SKM-1 (cell line): Measurements from ENCODE around the gene CATSPERE.
"Not testable (repeated sequence)": the region's sequence is repeated elsewhere in the genome, so short reads cannot be mapped to it uniquely, and the experiment has no call there.

Experiments
- DNase-seq: peaks from one replicate; lab custom pipeline; 2025; ENCODE audit not compliant: unreplicated experiment; lab: John Stamatoyannopoulos, UW

Gene CATSPERE

GRCh38 chr1:244545511-244545910, 84.4 kb downstream of the CATSPERE start:
- DNase-seq = no peak

- DNase-seq = no peak
Observed at GRCh38 chr1:244548558-244549115, 87.6 kb downstream of the CATSPERE start.

DNA sequence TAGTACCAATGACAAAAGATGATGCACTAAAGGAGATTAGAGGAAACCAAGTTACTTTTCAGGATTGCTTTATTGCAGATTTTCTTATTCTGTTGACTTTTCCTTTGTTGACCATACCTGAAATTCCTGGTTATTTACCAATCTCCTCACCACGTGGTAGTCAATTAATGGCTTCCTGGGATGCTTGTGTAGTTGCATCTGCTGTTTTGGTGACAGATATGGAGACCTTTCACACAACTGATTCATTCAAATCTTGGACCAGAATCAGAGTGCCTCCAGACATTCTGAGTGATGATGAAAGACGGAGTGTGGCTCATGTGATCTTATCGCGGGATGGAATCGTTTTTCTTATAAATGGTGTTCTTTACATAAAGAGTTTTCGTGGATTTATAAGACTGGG, 91.3 kb downstream of the CATSPERE start:
- no peak for DNase-seq

- no peak for DNase-seq
Observed at GRCh38 chr1:244556263-244556662, 95.2 kb downstream of the CATSPERE start.

- DNase-seq = no peak
Observed at GRCh38 chr1:244557565-244557964, 96.5 kb downstream of the CATSPERE start.

DNA sequence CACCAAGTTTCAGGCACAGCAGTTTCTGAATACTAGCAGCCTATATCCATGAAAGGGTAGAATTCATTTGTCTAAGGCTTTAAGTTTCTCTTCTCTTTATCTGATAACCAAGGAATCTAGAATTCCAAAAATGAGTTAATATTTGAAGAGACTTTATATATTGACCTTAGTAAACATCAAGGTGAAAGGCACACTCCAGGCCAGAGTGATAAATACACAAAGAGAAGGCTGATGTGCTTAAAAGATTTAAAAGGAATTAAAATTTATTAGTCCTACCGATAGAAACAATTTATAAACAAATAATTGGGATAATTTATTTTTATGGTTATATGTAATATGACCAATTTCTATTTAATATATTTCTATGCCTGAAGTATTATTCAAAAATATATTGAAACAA, 98.5 kb downstream of the CATSPERE start:
- DNase-seq = no peak

DNA sequence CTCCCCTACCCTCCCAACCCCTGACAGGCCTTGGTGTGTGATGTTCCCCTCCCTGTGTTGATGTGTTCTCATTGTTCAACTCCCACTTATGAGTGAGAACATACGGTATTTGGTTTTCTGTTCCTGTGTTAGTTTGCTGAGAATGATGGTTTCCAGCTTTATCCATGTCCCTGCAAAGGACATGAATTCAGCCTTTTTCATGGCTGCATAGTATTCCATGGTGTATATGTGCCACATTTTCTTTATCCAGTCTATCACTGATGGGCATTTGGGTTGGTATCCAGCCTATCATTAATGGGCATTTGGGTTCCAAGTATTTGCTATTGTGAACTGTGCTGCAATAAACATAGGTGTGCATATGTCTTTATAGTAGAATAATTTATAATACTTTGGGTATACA, 101.8 kb downstream of the CATSPERE start:
- DNase-seq = not testable (repeated sequence)

DNA sequence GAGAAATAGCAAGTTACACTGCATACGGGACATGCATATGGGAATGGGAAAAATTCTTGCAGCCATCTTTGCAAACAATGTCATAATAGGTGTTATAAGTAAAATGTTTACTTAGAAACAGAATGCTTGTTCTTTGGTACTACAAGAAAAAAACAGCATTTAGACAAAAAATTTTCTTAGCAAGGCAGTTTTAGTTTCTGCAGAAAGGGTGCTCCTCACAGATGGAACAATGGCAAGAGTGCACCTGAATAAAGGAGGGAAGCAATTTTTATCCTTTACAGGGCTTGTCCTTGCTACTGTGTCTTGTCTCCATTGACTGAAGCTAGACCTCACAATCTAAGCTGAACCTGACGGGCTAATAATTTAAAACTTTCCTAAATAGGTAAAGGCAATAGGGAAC, 112.7 kb downstream of the CATSPERE start:
- DNase-seq = no peak

- no peak for DNase-seq
Observed at GRCh38 chr1:244576259-244576892, 115.3 kb downstream of the CATSPERE start.

DNA sequence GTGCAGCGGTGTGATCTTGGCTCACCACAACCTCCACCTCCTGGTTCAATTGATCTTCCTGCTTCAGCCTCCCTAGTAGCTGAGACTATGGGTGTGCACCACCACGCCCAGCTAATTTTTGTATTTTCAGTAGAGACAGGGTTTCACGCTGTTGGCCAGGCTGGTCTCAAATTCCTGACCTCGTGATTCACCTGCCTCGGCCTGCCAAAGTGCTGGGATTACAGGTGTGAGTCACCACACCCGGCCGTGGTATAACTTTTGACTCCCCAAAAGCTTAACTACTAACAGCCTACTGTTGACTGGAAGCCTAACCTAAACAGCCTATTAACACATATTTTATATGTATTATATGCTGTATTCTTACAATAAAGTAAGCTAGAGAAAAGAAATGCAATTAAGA, 117.1 kb downstream of the CATSPERE start:
- not testable (repeated sequence) for DNase-seq

DNA sequence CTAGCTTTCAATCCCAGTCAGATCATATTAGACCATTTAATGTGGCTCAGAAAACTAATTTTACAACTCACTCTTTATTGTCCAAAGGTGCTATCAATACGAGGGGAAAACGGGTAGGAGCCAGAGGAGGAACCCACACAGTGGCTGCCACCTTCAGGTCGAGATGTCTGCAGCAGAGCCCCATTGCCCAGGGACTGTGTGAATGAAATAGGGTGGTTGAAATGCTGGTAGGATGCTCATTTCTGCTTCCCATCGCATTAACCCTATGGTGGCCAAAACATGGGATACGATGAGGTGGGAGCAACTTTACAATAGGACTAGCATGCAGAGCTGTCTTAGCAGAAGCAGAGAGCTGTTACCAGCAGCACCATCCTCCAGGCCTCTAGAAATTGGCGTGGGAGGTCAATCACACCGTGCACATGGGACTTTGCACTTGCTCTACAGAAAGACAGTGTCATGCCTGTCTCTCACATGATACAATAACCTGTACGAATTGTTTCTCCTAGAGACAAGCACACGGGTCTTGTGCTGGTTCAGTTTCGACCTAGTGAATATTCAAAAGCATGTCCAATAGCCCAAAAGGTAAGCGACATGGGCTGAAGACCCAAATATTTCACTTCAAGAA, 122.4 kb downstream of the CATSPERE start:
- DNase-seq = no peak

GRCh38 chr1:244585867-244586266, 124.8 kb downstream of the CATSPERE start:
- DNase-seq = no peak

- no peak for DNase-seq
Observed at GRCh38 chr1:244590670-244591069, 129.6 kb downstream of the CATSPERE start.

DNA sequence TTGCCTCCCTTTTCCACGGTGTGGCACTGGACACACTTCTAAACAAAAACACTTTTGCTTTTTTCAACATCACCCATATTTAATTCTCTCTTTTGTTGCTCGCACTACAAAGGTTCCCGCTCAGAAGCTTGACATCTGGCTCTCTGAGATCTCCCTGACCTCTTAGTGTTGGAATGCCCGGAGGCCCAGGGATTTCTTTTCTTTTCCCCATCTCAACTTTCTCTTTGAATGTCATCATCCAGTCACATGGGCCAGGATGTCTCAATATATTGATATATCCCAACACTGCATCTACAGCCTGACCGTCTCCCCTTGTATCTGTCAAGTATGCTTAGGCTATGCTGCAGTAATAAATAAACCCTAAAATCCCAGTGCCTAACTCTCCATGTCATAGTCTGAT, 137.5 kb downstream of the CATSPERE start:
- DNase-seq = no peak

GRCh38 chr1:244599937-244600350, 138.9 kb downstream of the CATSPERE start:
- no peak for DNase-seq

- no peak for DNase-seq
Observed at GRCh38 chr1:244601336-244601735, 140.3 kb downstream of the CATSPERE start.

GRCh38 chr1:244603498-244603897, 142.4 kb downstream of the CATSPERE start:
- DNase-seq = peak; percentile 34

- no peak for DNase-seq
Observed at GRCh38 chr1:244605835-244606370, 144.8 kb downstream of the CATSPERE start.

DNA sequence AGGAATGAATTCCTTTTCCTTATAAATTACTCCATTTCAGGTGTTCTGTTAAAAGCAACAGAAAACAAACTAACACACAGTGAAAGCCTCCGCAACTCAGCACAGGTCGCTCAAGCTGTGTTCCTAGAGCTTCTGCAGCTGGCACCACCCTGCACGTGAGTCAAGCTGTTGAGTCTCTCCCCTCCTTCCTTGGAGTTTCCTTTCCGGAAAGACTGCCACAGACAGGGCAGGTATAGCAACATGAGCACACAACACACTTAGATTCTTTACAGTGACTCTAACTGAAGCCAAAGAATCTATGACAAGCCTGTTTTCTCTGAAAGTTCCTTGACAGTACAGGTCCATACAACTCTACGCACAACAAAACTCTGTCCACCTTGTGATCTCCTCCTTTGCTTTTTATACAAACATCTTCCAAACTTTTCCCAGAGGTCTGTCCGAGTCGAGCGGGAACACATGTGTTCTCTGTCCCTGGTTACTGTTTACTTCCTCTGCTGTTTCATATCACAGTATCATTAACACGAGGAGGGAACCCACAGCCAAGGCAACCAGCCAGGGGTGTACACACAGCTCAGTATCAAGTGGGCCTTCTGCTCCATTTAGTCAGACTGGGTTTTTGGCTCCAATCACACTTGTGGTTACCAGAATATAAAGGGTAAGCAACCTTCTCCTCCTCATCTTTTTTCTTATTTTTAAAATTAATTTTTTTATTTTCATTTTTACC, 153.2 kb downstream of the CATSPERE start:
- no peak for DNase-seq

GRCh38 chr1:244614879-244615278, 153.8 kb downstream of the CATSPERE start:
- DNase-seq = no peak

GRCh38 chr1:244615301-244615700, 154.2 kb downstream of the CATSPERE start:
- no peak for DNase-seq

- no peak for DNase-seq
Observed at GRCh38 chr1:244626709-244627108, 165.6 kb downstream of the CATSPERE start.
